HepG2 (cell line): ENCODE results near the gene ARHGAP26. TPM values are rescaled to one million over a fixed set of nuclear protein-coding genes. Genes with fewer than 3 reads are reported as not detected.

Experiments used
- ATAC-seq: fragments of 200-7000 bp; cut with Tn5 transposase; 3 replicates; pipeline ENCODE4 v1.9.1; 2020; ENCODE audit warnings: mild to moderate bottlenecking, moderate library complexity
- BruUV-seq: library from RNA; stranded (reverse); fragments of 400-500 nt; replicated peaks from 2 replicates; lab custom pipeline; 2021; lab: Mats Ljungman, UMichigan
- CTCF ChIA-PET: fragments of 300-600 bp; formaldehyde crosslinking; extraction: SDS; loops from one replicate; lab custom pipeline; 2021; ENCODE audit warnings: low total read pairs, inconsistent platforms, low intra/inter-chr PET ratio; lab: Yijun Ruan, JAX
- POLR2A ChIA-PET: fragments of 350-600 bp; sonication (Branson Sonifier 250); formaldehyde crosslinking; loops from one replicate; lab custom pipeline; 2020; ENCODE audit warnings: antibody characterized with exemption, inconsistent platforms; lab: Yijun Ruan, JAX
- DNase-seq: peaks from one replicate; pipeline ENCODE4 v3.0.0-alpha.2; 2015; ENCODE audit warnings: low spot score
- FAIRE-seq: peaks from 3 replicates; lab custom pipeline; 2011; peaks lifted over from hg19 to GRCh38; lab: Jason Lieb, UNC
- H2AFZ ChIP-seq: one replicate; pipeline ENCODE4 v1.6.1; 2011; ENCODE audit warnings: low read length, inconsistent platforms
- H3K27ac ChIP-seq: fragments of 300-600 bp; 3 replicates; pipeline ENCODE4 v1.8.0; 2011; ENCODE audit warnings: mixed run types, mild to moderate bottlenecking, mixed read lengths, low read length, inconsistent platforms; ENCODE audit not compliant: insufficient read depth; ENCODE audit errors: extremely low read length
- H3K27me3 ChIP-seq, 2 experiments: fragments of 200-600 bp in 1 of 2; 2 replicates in 1 of 2; 3 replicates in 1 of 2; pipeline versions ENCODE4 v1.6.0 to v1.8.0; 2011; ENCODE audit warnings: low read length in 2 of 2, mild to moderate bottlenecking in 2 of 2, moderate library complexity in 2 of 2, inconsistent platforms in 1 of 2; ENCODE audit not compliant: insufficient read depth in 2 of 2, control insufficient read depth in 1 of 2
- H3K36me3 ChIP-seq, 2 experiments: fragments of 200-600 bp in 1 of 2; replicated peaks in 1 of 2; 2 replicates in 1 of 2; 3 replicates in 1 of 2; pipeline versions ENCODE4 v1.5.1 to v1.8.0; 2011; ENCODE audit warnings: low read length in 2 of 2, inconsistent platforms in 1 of 2; ENCODE audit not compliant: insufficient read depth in 2 of 2, control insufficient read depth in 1 of 2
- H3K4me1 ChIP-seq: 2 replicates; pipeline ENCODE4 v1.5.1; 2012; ENCODE audit warnings: low read length, inconsistent platforms; ENCODE audit not compliant: insufficient read depth
- H3K4me2 ChIP-seq: 2 replicates; pipeline ENCODE4 v1.6.0; 2011; ENCODE audit warnings: low read depth, low read length, inconsistent platforms
- H3K4me3 ChIP-seq, 3 experiments: fragments of 200-600 bp in 1 of 3; sonication (generic), shearing (Covaris generic) in 1 of 3; replicated peaks in 1 of 3; 2 replicates each; pipeline ENCODE4 v1.5.1; 2011 to 2016; ENCODE audit warnings: low read length in 3 of 3, inconsistent platforms in 2 of 3, low read depth in 2 of 3, mild to moderate bottlenecking in 2 of 3, control low read depth in 1 of 3, mixed read lengths in 1 of 3; ENCODE audit not compliant: insufficient read depth in 1 of 3
- H3K79me2 ChIP-seq: one replicate; pipeline ENCODE4 v1.6.1; 2011; ENCODE audit warnings: low read length, inconsistent platforms; ENCODE audit not compliant: insufficient read depth
- H3K9ac ChIP-seq: 2 replicates; pipeline ENCODE4 v1.6.0; 2011; ENCODE audit warnings: mild to moderate bottlenecking, low read depth, low read length, inconsistent platforms; ENCODE audit not compliant: insufficient read depth
- H3K9me3 ChIP-seq: 2 replicates; pipeline ENCODE4 v1.5.1; 2012; ENCODE audit warnings: mild to moderate bottlenecking, low read length
- H4K20me1 ChIP-seq: 2 replicates; pipeline ENCODE4 v1.6.0; 2011; ENCODE audit warnings: inconsistent platforms, mild to moderate bottlenecking, low read length, moderate library complexity; ENCODE audit not compliant: insufficient read depth
- AHR ChIP-seq: IDR thresholded peaks from 2 replicates; pipeline ENCODE4 v1.6.1; 2018; ENCODE audit warnings: missing genetic modification reagents, missing compliant biosample characterization
- CHD4 ChIP-seq: fragments of 200-600 bp; sonication (generic); IDR thresholded peaks from 2 replicates; pipeline ENCODE4 v1.7.0; 2017; ENCODE audit warnings: mild to moderate bottlenecking, low read length, borderline replicate concordance
- HMGA1 ChIP-seq: sonication (generic); formaldehyde crosslinking; conservative IDR thresholded peaks from 2 replicates; pipeline ENCODE4 v1.4.0; 2020; ENCODE audit warnings: missing genetic modification reagents
- PHF5A ChIP-seq: IDR thresholded peaks from one replicate; pipeline ENCODE4 v1.6.1; 2018; ENCODE audit warnings: low read depth, missing genetic modification reagents; ENCODE audit not compliant: unreplicated experiment
- RBFOX2 ChIP-seq: fragments of 200-400 bp; formaldehyde crosslinking; IDR thresholded peaks from 2 replicates; pipeline ENCODE4 v1.6.1; 2017; ENCODE audit warnings: low read depth, mild to moderate bottlenecking, low read length
- RFX3 ChIP-seq: IDR thresholded peaks from 2 replicates; pipeline ENCODE4 v1.6.1; 2016; ENCODE audit warnings: missing biosample characterization, missing genetic modification reagents
- SUZ12 ChIP-seq: fragments of 150-350 bp; IDR thresholded peaks from 2 replicates; pipeline ENCODE4 v1.6.1; 2014; ENCODE audit warnings: low read depth, low read length
- SYNCRIP ChIP-seq: fragments of 200-400 bp; formaldehyde crosslinking; IDR thresholded peaks from 2 replicates; pipeline ENCODE4 v1.6.1; 2018; ENCODE audit warnings: mild to moderate bottlenecking, low read depth, low read length; ENCODE audit not compliant: insufficient read depth
- U2AF2 ChIP-seq: fragments of 200-400 bp; formaldehyde crosslinking; IDR thresholded peaks from 2 replicates; pipeline ENCODE4 v1.6.1; 2017; ENCODE audit warnings: low read depth, mild to moderate bottlenecking, low read length
- ZBTB42 ChIP-seq: sonication (generic); formaldehyde crosslinking; IDR thresholded peaks from 2 replicates; pipeline ENCODE4 v1.5.0; 2020; ENCODE audit warnings: mild to moderate bottlenecking, missing genetic modification reagents
- ZNF224 ChIP-seq: sonication (generic); formaldehyde crosslinking; IDR thresholded peaks from 2 replicates; pipeline ENCODE4 v1.5.0; 2020; ENCODE audit warnings: mild to moderate bottlenecking, missing genetic modification reagents
- ZNF230 ChIP-seq: sonication (generic); formaldehyde crosslinking; IDR thresholded peaks from 2 replicates; pipeline ENCODE4 v1.4.0; 2020; ENCODE audit warnings: mild to moderate bottlenecking, missing genetic modification reagents
- ZNF501 ChIP-seq: sonication (generic); formaldehyde crosslinking; IDR thresholded peaks from 2 replicates; pipeline ENCODE4 v1.5.1; 2020; ENCODE audit warnings: mild to moderate bottlenecking, moderate library complexity, missing genetic modification reagents
- ZNF761 ChIP-seq: sonication (generic); formaldehyde crosslinking; conservative IDR thresholded peaks from 2 replicates; pipeline ENCODE4 v1.4.0; 2020; ENCODE audit warnings: mild to moderate bottlenecking, missing genetic modification reagents
- WGBS: methylation state at CpG from one replicate; pipeline ENCODE4 v1.1.6; 2017; ENCODE audit warnings: low lambda C conversion rate; 5-methylcytosine and 5-hydroxymethylcytosine counted together
- in situ Hi-C: cut with HindIII; loops from 2 replicates; pipeline ENCODE4 v1.10.0; 2017; ENCODE audit warnings: low pct_unique_long_range_greater_than_20kb; ENCODE audit not compliant: extremely low pct_ligation_motif_present
- intact Hi-C: fragments of 100-400 bp; cut with micrococcal nuclease; formaldehyde crosslinking; loops from one replicate; pipeline ENCODE4 v1.10.0; 2022; ENCODE audit not compliant: unreplicated experiment
- polyA plus RNA-seq, 8 experiments: library from polyadenylated mRNA; depleted of rRNA in 3 of 8; stranded (reverse) in 7 of 8; unstranded in 1 of 8; fragments of >200 nt; fragmentation: Illumina TruSeq in 4 of 8; extraction: Trizol in 4 of 8; gene quantifications; 2 replicates each; pipeline versions ENCODE4 v1.2.1 to v1.2.3, GENCODE V29; 2011 to 2016; ENCODE audit warnings: low read depth in 4 of 8, missing spikeins in 1 of 8, mixed read lengths in 1 of 8; ENCODE audit not compliant: insufficient read depth in 1 of 8
- total RNA-seq, 5 experiments: library from RNA; depleted of rRNA; stranded (reverse); fragments of >200 nt; fragmentation: Illumina TruSeq; extraction: Trizol; gene quantifications; 2 replicates each; pipeline ENCODE4 v1.2.3, GENCODE V29; 2016; ENCODE audit warnings: low read depth in 1 of 5
- TF ChIP-seq, protein P1 (sequence below): sonication (generic); formaldehyde crosslinking; IDR thresholded peaks from 2 replicates; pipeline ENCODE4 v1.4.0; 2020; ENCODE audit warnings: missing genetic modification reagents, borderline replicate concordance
- TF ChIP-seq, protein P2 (sequence below): sonication (generic); formaldehyde crosslinking; IDR thresholded peaks from 2 replicates; pipeline ENCODE4 v1.4.0; 2020; ENCODE audit warnings: mild to moderate bottlenecking, low read depth, missing genetic modification reagents
- TF ChIP-seq, protein P3 (sequence below): sonication (generic); formaldehyde crosslinking; IDR thresholded peaks from 2 replicates; pipeline ENCODE4 v1.4.0; 2020; ENCODE audit warnings: mild to moderate bottlenecking, missing genetic modification reagents

The ARHGAP26 gene
- total and polyA plus RNA-seq, 2 of the 13 experiments (the other 11 are each of a cell fraction or from before 2014, with no cell fraction given): 9.6 to 18.2 TPM

DNA sequence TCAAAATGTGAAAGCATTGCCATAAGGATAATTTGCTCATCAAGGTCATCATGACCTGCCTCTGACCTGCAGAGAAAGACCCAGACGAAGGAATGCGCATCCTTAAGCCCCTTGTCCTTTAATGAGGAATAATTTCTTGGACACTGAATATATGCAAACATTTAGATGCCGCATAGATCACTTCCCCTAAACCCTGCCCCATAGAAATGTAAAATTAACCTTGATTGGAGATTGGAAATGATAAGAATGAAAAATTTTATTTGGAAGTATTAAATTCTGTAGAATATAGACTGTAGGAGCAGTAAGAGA lies 233.1 kb downstream of the ARHGAP26 start:
- H3K4me3 ChIP-seq: no peak overlapping the region
- peaks cover 24% of the 10 kb centered on the region for H3K4me1 ChIP-seq
- 98% methylated on average over 3 of the region's 3 CpGs for WGBS
- ChIA-PET POLR2A (no interaction called here), CTCF (interaction anchor here (1.0 kb wide), 1 partner anchor 822 kb away, joined by 3 read pairs; no protein-coding TSS in a partner anchor)
- H3K79me2 ChIP-seq: no peaks in the 10 kb centered on the region
- H3K4me2 ChIP-seq: no peak overlapping the region
- peaks cover 0 to 4% of the 10 kb centered on the region in 2 experiments; a peak in 1 of 5 replicates for H3K36me3 ChIP-seq
- no peaks in the 10 kb centered on the region for H3K27me3 ChIP-seq
- DNase-seq (no peak), ATAC-seq (no peak), FAIRE-seq (no peak)
- no peaks in the 10 kb centered on the region for H3K9me3 ChIP-seq
- H2AFZ ChIP-seq: no peak overlapping the region
- no peak overlapping the region for H3K27ac ChIP-seq
- no peaks in the 10 kb centered on the region for H4K20me1 ChIP-seq
- BruUV-seq: no TSS peak
- TF ChIP-seq CHD4 (no peak), RBFOX2 (no peak), PHF5A (CRISPR knock-in tag) (no peak), RFX3 (no peak), ZNF224 (no peak), ZBTB42 (no peak), HMGA1 (CRISPR knock-in tag) (no peak), SUZ12 (no peak), ZNF761 (CRISPR knock-in tag) (no peak), U2AF2 (no peak), ZNF501 (no peak), ZNF230 (CRISPR knock-in tag) (no peak), SYNCRIP (no peak), AHR (CRISPR knock-in tag) (no peak)
- TF ChIP-seq, protein P1, sequence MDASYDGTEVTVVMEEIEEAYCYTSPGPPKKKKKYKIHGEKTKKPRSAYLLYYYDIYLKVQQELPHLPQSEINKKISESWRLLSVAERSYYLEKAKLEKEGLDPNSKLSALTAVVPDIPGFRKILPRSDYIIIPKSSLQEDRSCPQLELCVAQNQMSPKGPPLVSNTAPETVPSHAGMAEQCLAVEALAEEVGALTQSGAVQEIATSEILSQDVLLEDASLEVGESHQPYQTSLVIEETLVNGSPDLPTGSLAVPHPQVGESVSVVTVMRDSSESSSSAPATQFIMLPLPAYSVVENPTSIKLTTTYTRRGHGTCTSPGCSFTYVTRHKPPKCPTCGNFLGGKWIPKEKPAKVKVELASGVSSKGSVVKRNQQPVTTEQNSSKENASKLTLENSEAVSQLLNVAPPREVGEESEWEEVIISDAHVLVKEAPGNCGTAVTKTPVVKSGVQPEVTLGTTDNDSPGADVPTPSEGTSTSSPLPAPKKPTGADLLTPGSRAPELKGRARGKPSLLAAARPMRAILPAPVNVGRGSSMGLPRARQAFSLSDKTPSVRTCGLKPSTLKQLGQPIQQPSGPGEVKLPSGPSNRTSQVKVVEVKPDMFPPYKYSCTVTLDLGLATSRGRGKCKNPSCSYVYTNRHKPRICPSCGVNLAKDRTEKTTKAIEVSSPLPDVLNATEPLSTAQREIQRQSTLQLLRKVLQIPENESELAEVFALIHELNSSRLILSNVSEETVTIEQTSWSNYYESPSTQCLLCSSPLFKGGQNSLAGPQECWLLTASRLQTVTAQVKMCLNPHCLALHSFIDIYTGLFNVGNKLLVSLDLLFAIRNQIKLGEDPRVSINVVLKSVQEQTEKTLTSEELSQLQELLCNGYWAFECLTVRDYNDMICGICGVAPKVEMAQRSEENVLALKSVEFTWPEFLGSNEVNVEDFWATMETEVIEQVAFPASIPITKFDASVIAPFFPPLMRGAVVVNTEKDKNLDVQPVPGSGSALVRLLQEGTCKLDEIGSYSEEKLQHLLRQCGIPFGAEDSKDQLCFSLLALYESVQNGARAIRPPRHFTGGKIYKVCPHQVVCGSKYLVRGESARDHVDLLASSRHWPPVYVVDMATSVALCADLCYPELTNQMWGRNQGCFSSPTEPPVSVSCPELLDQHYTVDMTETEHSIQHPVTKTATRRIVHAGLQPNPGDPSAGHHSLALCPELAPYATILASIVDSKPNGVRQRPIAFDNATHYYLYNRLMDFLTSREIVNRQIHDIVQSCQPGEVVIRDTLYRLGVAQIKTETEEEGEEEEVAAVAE (CRISPR knock-in tag): no peak
- TF ChIP-seq, protein P2, sequence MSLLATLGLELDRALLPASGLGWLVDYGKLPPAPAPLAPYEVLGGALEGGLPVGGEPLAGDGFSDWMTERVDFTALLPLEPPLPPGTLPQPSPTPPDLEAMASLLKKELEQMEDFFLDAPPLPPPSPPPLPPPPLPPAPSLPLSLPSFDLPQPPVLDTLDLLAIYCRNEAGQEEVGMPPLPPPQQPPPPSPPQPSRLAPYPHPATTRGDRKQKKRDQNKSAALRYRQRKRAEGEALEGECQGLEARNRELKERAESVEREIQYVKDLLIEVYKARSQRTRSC (CRISPR knock-in tag): no peak
- TF ChIP-seq, protein P3, sequence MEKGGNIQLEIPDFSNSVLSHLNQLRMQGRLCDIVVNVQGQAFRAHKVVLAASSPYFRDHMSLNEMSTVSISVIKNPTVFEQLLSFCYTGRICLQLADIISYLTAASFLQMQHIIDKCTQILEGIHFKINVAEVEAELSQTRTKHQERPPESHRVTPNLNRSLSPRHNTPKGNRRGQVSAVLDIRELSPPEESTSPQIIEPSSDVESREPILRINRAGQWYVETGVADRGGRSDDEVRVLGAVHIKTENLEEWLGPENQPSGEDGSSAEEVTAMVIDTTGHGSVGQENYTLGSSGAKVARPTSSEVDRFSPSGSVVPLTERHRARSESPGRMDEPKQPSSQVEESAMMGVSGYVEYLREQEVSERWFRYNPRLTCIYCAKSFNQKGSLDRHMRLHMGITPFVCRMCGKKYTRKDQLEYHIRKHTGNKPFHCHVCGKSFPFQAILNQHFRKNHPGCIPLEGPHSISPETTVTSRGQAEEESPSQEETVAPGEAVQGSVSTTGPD (CRISPR knock-in tag): no peak
- intact Hi-C loops (loop anchor here (5.0 kb wide), 1 partner anchor 399 kb away; the partner anchor contains the start of gene NR3C1), in situ Hi-C loops (no loop called here)
- H3K9ac ChIP-seq: no peak overlapping the region
